HUDEP-2 (cell line): ENCODE data around the gene HELB.
A peak's percentile ranks its signal among the peaks of the same experiment; 100 is the strongest.
"Not testable (repeated sequence)": the region's sequence is repeated elsewhere in the genome, so short reads cannot be mapped to it uniquely, and the experiment has no call there.

Experiments
- DNase-seq, 76 experiments: peaks; one replicate each; lab custom pipeline; 2025; ENCODE audit not compliant: unreplicated experiment in 76 of 76; lab: John Stamatoyannopoulos, UW

The HELB gene

GRCh38 chr12:66297923-66298322 is 4.4 kb upstream of the HELB start:
- no peak for DNase-seq

GRCh38 chr12:66302827-66303169 is 505 bp downstream of the HELB start:
- DNase-seq, result no peak

- DNase-seq, result not testable (repeated sequence)
These were observed 1.1 kb downstream of the HELB start for GRCh38 chr12:66303316-66303804.

- DNase-seq, result no peak
These were observed 2.1 kb downstream of the HELB start for GRCh38 chr12:66304296-66304900.

GRCh38 chr12:66309606-66310005 is 7.3 kb downstream of the HELB start:
- DNase-seq, result no peak

GRCh38 chr12:66312189-66312588 is 9.9 kb downstream of the HELB start:
- no peak for DNase-seq

DNA sequence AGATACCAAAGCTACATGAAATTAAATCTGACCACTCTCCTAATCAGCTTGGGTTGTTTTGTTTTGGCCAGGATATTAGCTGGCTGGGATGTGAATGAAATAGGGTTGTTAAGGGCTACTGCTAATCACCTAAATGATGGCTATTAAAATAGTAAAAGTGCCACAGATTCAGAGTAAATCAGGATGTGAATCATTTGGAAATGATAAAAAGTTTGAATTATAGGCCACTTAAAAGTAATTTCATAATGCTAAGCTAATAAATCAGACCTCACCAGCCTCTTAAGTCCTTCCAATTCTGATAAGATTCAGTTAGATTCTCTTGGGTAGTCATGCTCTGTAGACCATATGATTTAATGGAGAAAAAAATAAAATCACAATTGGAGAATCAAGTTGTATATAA is 12.0 kb downstream of the HELB start:
- no peak for DNase-seq

GRCh38 chr12:66319266-66319954 is 17.1 kb downstream of the HELB start:
- DNase-seq, result no peak

GRCh38 chr12:66320996-66321395 is 18.7 kb downstream of the HELB start:
- DNase-seq, result no peak

- DNase-seq, result no peak
These were observed 19.1 kb downstream of the HELB start for GRCh38 chr12:66321435-66321834.

DNA sequence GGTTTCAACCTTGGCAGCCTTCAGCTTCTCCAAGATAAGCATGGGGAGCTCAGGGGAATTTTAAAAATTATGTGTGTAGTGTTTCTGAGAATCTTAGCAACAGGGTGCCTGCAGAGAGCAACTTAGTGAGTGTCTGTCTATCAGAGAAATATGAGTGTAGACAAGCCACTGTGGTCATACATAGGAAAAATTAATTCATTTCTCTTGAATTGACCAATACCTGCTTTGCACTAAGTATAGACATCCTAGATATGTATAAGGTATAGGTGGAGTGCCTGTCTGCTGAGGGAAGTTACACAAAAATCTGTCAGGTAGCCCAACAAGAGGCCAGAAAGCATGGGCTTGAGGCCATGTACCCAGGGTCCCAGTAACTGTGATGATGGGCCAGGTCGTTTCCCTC is 20.7 kb downstream of the HELB start:
- no peak for DNase-seq

GRCh38 chr12:66329941-66330340 is 27.6 kb downstream of the HELB start:
- DNase-seq, result no peak

- no peak for DNase-seq
These were observed 28.7 kb downstream of the HELB start for GRCh38 chr12:66331016-66331415.

GRCh38 chr12:66331814-66332213 is 29.5 kb downstream of the HELB start:
- peak in 3 of 76 experiments; percentile 2 to 7 (median 3) for DNase-seq

- DNase-seq, result no peak
These were observed 33.5 kb downstream of the HELB start for GRCh38 chr12:66335746-66336145.

- DNase-seq, result peak in 68 of 76 experiments; percentile 7 to 85 (median 51)
These were observed 35.2 kb downstream of the HELB start for GRCh38 chr12:66337381-66338010.

DNA sequence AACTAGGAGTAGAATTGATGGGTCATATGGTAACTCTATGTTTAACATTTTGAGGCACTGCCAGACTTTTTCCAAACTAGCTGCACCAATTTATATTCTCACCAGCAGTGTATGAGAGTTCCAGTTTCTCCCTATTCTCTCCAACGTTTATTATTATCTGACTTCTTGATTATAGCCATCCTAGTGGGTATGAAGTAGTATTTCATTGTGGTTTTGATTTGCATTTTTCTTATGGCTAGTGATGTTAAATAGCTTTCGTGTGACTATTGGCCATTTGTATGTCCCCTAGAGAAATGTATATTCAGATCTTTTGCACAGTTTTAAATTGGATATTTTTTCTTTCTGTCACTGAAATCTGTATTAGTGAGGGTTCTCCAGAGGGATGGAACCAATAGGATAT is 37.8 kb downstream of the HELB start:
- no peak for DNase-seq

DNA sequence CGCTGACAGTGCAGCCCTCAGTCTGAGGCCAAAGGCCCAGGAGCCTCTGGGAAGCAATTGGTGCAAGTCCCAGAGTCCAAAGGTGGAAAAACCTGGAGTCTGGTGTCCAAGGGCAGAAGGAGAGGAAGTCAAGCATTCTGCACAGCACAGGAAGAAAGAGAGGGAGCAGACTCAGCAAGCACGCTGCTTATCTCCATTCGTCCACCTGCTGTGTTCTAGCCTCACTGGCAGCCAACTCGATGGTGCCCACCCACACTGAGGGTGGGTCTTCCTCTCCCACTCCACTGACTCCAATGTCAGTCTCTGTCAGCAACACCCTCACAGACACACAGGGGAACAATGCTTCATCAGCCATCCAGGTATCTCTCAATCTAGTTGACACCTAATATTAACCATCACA is 38.8 kb downstream of the HELB start:
- peak in 53 of 76 experiments; percentile 3 to 82 (median 45) for DNase-seq

GRCh38 chr12:66345212-66345611 is 42.9 kb downstream of the HELB start:
- peak in 25 of 76 experiments; percentile 2 to 74 (median 22) for DNase-seq

DNA sequence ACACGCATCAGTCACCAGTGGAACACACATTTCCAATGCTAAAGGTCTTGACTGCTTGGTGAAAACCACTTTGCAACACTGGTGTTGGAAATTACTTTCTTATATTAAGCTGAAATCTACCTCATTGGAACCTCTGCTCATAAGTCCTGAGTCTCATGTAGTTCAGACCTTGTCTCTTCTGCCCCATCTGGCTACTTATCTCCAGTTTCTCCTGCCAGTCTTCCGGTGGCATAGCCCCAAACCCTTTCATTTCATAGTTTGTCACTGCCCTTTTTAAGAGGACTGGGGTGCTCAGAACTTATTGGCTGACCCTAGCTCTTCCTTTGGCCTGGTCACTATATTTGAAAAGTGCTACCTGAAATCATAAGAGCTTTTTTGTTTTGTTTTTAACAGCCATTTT is 43.7 kb downstream of the HELB start:
- peak in 46 of 76 experiments; percentile 1 to 78 (median 33) for DNase-seq

GRCh38 chr12:66351301-66351700 is 49.0 kb downstream of the HELB start:
- DNase-seq, result no peak

GRCh38 chr12:66352197-66352596 is 49.9 kb downstream of the HELB start:
- peak in 33 of 76 experiments; percentile 2 to 48 (median 13) for DNase-seq
